Endodermal cell (in vitro differentiated cells): ENCODE data around the gene CD247. TPM values are rescaled to one million over a fixed set of nuclear protein-coding genes. Genes with fewer than 3 reads are reported as not detected.

Experiments
- DNase-seq: peaks from one replicate; pipeline ENCODE4 v3.0.0-alpha.2; 2017
- H3K27ac ChIP-seq: 2 replicates; pipeline ENCODE4 v1.5.1; 2013; ENCODE audit warnings: mild to moderate bottlenecking, low read depth, low read length, moderate library complexity
- H3K27me3 ChIP-seq: 2 replicates; pipeline ENCODE4 v1.6.1; 2013; ENCODE audit warnings: mild to moderate bottlenecking, low read length, moderate library complexity; ENCODE audit not compliant: insufficient read depth, control insufficient read depth, poor library complexity, severe bottlenecking
- H3K36me3 ChIP-seq: 2 replicates; pipeline ENCODE4 v1.7.0; 2013; ENCODE audit warnings: mild to moderate bottlenecking, low read length, moderate library complexity; ENCODE audit not compliant: control insufficient read depth, insufficient read depth
- H3K4me1 ChIP-seq: one replicate; pipeline ENCODE4 v1.7.0; 2013; ENCODE audit warnings: low read length; ENCODE audit not compliant: control insufficient read depth, insufficient read depth
- H3K4me3 ChIP-seq: 2 replicates; pipeline ENCODE4 v1.5.1; 2013; ENCODE audit warnings: mild to moderate bottlenecking, low read length, moderate library complexity
- H3K9ac ChIP-seq: 2 replicates; pipeline ENCODE4 v1.6.1; 2013; ENCODE audit warnings: mild to moderate bottlenecking, low read length, moderate library complexity; ENCODE audit not compliant: poor library complexity, severe bottlenecking; ENCODE audit errors: extremely low read depth
- H3K9me3 ChIP-seq: 2 replicates; pipeline ENCODE4 v1.6.1; 2013; ENCODE audit warnings: mild to moderate bottlenecking, low read length, moderate library complexity; ENCODE audit not compliant: control insufficient read depth
- H3K27ac Mint-ChIP-seq: 2 replicates; pipeline ENCODE4 v1.8.0; 2020; ENCODE audit warnings: mixed read lengths
- H3K27me3 Mint-ChIP-seq: 2 replicates; pipeline ENCODE4 v1.8.0; 2021; ENCODE audit warnings: mild to moderate bottlenecking, mixed read lengths; ENCODE audit not compliant: insufficient read depth
- H3K36me3 Mint-ChIP-seq: 2 replicates; pipeline ENCODE4 v1.8.0; 2020; ENCODE audit warnings: low read depth, mixed read lengths
- H3K4me1 Mint-ChIP-seq: 2 replicates; pipeline ENCODE4 v1.8.0; 2020; ENCODE audit warnings: mixed read lengths
- H3K4me3 Mint-ChIP-seq: 2 replicates; pipeline ENCODE4 v1.8.0; 2020; ENCODE audit warnings: mild to moderate bottlenecking, moderate library complexity, mixed read lengths
- H3K9me3 Mint-ChIP-seq: 2 replicates; pipeline ENCODE4 v1.8.0; 2020; ENCODE audit warnings: mild to moderate bottlenecking, mixed read lengths
- WGBS, 2 experiments: methylation state at CpG; one replicate each; pipeline versions ENCODE4 v1.1.5 to v1.1.7; 2013; ENCODE audit warnings: missing lambda C conversion rate in 2 of 2, mixed read lengths in 1 of 2; ENCODE audit not compliant: insufficient coverage in 1 of 2, insufficient read length in 1 of 2; 5-methylcytosine and 5-hydroxymethylcytosine counted together
- total RNA-seq, 2 donors: library from RNA; stranded (reverse); fragmentation: NEBNext Ultra II Directional in 1 of 2; extraction: Animal tissue kit (Norgen Biotek cat#: 25700) in 1 of 2; gene quantifications; 2 replicates in 1 of 2; 3 replicates in 1 of 2; pipeline ENCODE4 v1.2.1, GENCODE V29; 2021
- TF ChIP-seq, protein P1 (sequence below): fragments of 200-600 bp; sonication (generic); conservative IDR thresholded peaks from 2 replicates; pipeline ENCODE4 v1.5.0; 2021; ENCODE audit warnings: antibody characterized with exemption, mild to moderate bottlenecking

The CD247 gene
- total RNA-seq, 2 donors from 2014 or later = 0.46 to 0.55 TPM

DNA sequence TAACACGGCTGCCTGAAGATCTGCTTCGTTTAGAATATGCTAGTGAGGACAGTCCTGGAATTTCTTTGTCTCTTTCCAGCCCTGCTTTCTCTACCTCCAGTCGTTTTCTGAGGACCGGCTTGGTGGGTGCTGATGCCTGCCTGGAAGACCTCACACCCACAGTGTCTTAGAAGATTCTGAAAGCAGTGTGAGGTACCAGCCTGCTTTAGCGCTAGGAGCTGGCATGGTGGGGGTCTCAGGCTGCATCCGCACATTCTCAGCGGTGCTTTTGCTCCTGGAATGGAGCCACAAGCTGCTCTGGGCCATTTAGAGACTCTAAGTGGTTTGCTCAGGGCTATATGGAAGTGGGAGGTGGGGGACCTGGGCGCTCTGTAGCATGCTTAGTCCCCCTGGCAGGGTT, 61.4 kb downstream of the CD247 start:
- Mint-ChIP-seq H3K36me3 (no peaks in the 10 kb centered on the region), H3K4me1 (peaks cover 20% of the 10 kb centered on the region), H3K4me3 (no peak overlapping the region), H3K27me3 (peaks cover 41% of the 10 kb centered on the region), H3K27ac (no peak overlapping the region), H3K9me3 (no peaks in the 10 kb centered on the region)
- H3K9ac ChIP-seq = no peak overlapping the region
- peaks cover 3% of the 10 kb centered on the region for H3K4me1 ChIP-seq
- H3K27me3 ChIP-seq = peaks cover 36% of the 10 kb centered on the region
- no peaks in the 10 kb centered on the region for H3K9me3 ChIP-seq
- no peak overlapping the region for H3K4me3 ChIP-seq
- no peaks in the 10 kb centered on the region for H3K36me3 ChIP-seq
- TF ChIP-seq, protein P1, sequence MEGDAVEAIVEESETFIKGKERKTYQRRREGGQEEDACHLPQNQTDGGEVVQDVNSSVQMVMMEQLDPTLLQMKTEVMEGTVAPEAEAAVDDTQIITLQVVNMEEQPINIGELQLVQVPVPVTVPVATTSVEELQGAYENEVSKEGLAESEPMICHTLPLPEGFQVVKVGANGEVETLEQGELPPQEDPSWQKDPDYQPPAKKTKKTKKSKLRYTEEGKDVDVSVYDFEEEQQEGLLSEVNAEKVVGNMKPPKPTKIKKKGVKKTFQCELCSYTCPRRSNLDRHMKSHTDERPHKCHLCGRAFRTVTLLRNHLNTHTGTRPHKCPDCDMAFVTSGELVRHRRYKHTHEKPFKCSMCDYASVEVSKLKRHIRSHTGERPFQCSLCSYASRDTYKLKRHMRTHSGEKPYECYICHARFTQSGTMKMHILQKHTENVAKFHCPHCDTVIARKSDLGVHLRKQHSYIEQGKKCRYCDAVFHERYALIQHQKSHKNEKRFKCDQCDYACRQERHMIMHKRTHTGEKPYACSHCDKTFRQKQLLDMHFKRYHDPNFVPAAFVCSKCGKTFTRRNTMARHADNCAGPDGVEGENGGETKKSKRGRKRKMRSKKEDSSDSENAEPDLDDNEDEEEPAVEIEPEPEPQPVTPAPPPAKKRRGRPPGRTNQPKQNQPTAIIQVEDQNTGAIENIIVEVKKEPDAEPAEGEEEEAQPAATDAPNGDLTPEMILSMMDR = no peak
- WGBS, 2 experiments = 71 to 83% methylated on average over 7 to 8 of the region's 8 CpGs
- H3K27ac ChIP-seq = no peak overlapping the region
- no peak for DNase-seq

DNA sequence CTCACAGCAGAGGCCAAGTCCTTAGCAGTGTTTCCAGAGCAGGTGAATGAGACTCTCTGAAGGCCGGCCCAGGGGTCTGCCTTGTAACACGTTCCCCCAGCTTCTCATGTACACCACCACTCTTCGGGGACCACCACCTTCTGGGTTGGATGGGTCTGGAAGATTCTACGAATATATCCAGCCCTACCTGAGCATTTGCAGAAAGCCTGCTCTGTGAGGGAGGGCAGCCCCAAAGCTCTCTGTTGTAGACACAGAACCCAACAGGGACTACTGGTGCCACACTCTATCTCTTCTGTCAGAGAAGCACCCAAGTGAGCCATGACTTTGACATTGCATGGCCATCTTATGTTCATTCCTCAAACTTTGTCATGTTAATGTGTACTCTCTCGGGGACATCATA, 61.8 kb downstream of the CD247 start:
- Histone ChIP-seq H3K9me3 (no peaks in the 10 kb centered on the region), H3K27ac (no peak overlapping the region), H3K9ac (no peak overlapping the region), H3K36me3 (no peaks in the 10 kb centered on the region), H3K4me1 (peaks cover 3% of the 10 kb centered on the region), H3K27me3 (peaks cover 36% of the 10 kb centered on the region), H3K4me3 (no peak overlapping the region)
- TF ChIP-seq, protein P1 = no peak
- no peaks in the 10 kb centered on the region for H3K36me3 Mint-ChIP-seq
- H3K27me3 Mint-ChIP-seq = peaks cover 41% of the 10 kb centered on the region
- DNase-seq = no peak
- no peak overlapping the region for H3K27ac Mint-ChIP-seq
- peak overlapping the region; percentile 56 for H3K4me3 Mint-ChIP-seq
- 89 to 92% methylated on average over 1 to 5 of the region's 5 CpGs for WGBS, 2 experiments
- H3K4me1 Mint-ChIP-seq = peaks cover 20% of the 10 kb centered on the region
- H3K9me3 Mint-ChIP-seq = no peaks in the 10 kb centered on the region

DNA sequence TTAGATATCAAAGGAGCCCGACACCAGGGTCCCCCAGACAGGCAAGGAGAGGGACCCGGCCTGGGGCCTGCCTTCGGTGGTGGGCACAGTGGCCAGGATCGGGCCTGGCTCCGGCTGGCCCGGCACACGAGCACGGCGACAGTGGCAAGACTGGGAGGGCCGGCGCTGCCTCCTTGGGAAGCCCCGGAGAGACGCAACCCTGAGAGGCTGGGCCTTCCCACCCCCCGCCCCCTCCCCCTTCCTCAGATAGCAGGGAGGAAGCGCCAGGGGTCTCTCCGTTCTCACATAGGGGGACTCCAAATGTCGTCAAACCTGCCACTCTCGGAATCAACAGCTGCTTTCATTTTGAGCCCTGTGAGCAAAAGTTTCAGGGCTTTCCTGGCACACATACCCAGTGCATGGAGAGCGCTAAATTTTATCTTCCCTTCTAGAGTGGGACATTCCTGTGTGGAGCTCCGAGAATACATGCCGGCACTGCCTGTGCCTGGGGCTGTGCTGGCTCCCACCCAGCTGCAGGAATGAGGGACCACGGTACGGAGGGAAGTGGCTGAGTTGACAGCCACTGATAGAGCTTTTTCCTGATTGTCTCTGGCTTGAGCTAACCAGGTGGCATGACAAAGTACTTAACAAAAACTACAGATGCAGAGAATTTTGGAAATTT, 62.4 kb downstream of the CD247 start:
- peak overlapping the region; percentile 82 for H3K4me3 ChIP-seq
- H3K4me3 Mint-ChIP-seq = peak overlapping the region; percentile 56
- no peak overlapping the region for H3K9ac ChIP-seq
- H3K9me3 Mint-ChIP-seq = no peaks in the 10 kb centered on the region
- peaks cover 20% of the 10 kb centered on the region for H3K4me1 Mint-ChIP-seq
- peak; percentile 84 for DNase-seq
- H3K27me3 ChIP-seq = peaks cover 36% of the 10 kb centered on the region
- peaks cover 41% of the 10 kb centered on the region for H3K27me3 Mint-ChIP-seq
- no peaks in the 10 kb centered on the region for H3K9me3 ChIP-seq
- no peak overlapping the region for H3K27ac ChIP-seq
- no peaks in the 10 kb centered on the region for H3K36me3 Mint-ChIP-seq
- no peaks in the 10 kb centered on the region for H3K36me3 ChIP-seq
- peaks cover 3% of the 10 kb centered on the region for H3K4me1 ChIP-seq
- H3K27ac Mint-ChIP-seq = no peak overlapping the region
- TF ChIP-seq, protein P1 = no peak
- WGBS, 2 experiments = 21 to 33% methylated on average over 10 to 23 of the region's 23 CpGs
